Neural cell (in vitro differentiated cells): ENCODE measurements around the gene RPS17.

Experiments
- EP300 ChIP-seq: fragments of 450-650 bp; conservative IDR thresholded peaks from 2 replicates; pipeline ENCODE4 v1.6.1; 2014; ENCODE audit warnings: antibody characterized with exemption, mild to moderate bottlenecking, moderate library complexity; ENCODE audit not compliant: poor library complexity, severe bottlenecking
- POLR2AphosphoS5 ChIP-seq: IDR thresholded peaks from 2 replicates; pipeline ENCODE4 v1.6.1; 2012

DNA sequence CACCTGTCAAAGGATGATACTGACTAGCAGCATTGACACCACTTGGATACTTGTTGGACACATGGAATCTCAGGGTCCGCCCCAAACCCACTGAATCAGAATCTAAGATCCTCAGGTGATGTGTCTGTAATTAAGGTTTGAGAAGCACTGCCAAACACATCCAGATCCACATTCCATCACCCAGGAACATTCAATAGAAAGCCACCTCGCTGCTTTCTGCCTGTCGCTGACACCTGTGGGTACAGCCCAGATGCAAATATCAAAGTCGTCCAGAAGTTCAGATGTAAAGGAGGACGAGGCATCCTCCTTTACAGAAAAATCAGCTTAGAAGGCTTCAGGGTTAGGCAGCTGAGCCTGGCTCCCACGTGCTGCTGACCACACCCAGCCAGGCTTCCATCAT, 5.2 kb upstream of the RPS17 start:
- TF ChIP-seq POLR2AphosphoS5 (no peak), EP300 (no peak)
